Lung (tissue), 12 donors: ENCODE results near the gene GP1BB. TPM values are rescaled to one million over a fixed set of nuclear protein-coding genes. Genes with fewer than 3 reads are reported as not detected.

Experiments used
- ATAC-seq: fragments of 200-7000 bp; cut with Tn5 transposase; one replicate; pipeline ENCODE4 v1.9.1; 2020; ENCODE audit warnings: moderate number of reproducible peaks; ENCODE audit not compliant: insufficient read depth, low FRiP score
- DNase-seq, 3 donors: peaks; one replicate each; pipeline ENCODE4 v3.0.0-alpha.2; 2013 to 2017
- H3K27ac ChIP-seq, 2 donors: one replicate each; pipeline ENCODE4 v1.5.1; 2013; ENCODE audit warnings: mild to moderate bottlenecking in 2 of 2, moderate library complexity in 2 of 2, control low read depth in 1 of 2, inconsistent platforms in 1 of 2, low read depth in 1 of 2, low read length in 1 of 2
- H3K27me3 ChIP-seq, 3 donors: one replicate each; pipeline ENCODE4 v1.5.1; 2013; ENCODE audit warnings: low read length in 2 of 3; ENCODE audit not compliant: control insufficient read depth in 3 of 3, insufficient read depth in 3 of 3
- H3K36me3 ChIP-seq, 4 donors: one replicate each; pipeline ENCODE4 v1.5.1; 2013; ENCODE audit warnings: low read length in 4 of 4, mild to moderate bottlenecking in 1 of 4, moderate library complexity in 1 of 4; ENCODE audit not compliant: control insufficient read depth in 4 of 4, insufficient read depth in 4 of 4
- H3K4me1 ChIP-seq, 5 donors: one replicate each; pipeline ENCODE4 v1.5.1; 2013; ENCODE audit warnings: low read length in 5 of 5, mild to moderate bottlenecking in 2 of 5, moderate library complexity in 1 of 5; ENCODE audit not compliant: control insufficient read depth in 5 of 5, insufficient read depth in 5 of 5
- H3K4me3 ChIP-seq: one replicate; pipeline ENCODE4 v1.5.1; 2013; ENCODE audit warnings: mild to moderate bottlenecking, control low read depth, moderate library complexity
- H3K9ac ChIP-seq, 2 donors: one replicate each; pipeline ENCODE4 v1.5.1; 2013; ENCODE audit warnings: low read length in 2 of 2, control low read depth in 1 of 2; ENCODE audit not compliant: insufficient read depth in 1 of 2
- H3K9me3 ChIP-seq, 4 donors: one replicate each; pipeline ENCODE4 v1.5.1; 2013; ENCODE audit warnings: low read length in 3 of 4, mild to moderate bottlenecking in 1 of 4, moderate library complexity in 1 of 4; ENCODE audit not compliant: control insufficient read depth in 4 of 4, insufficient read depth in 3 of 4
- whole genome bisulfite sequencing, 2 donors: extraction: QIAGEN DNeasy Blood & Tissue Kit; methylation state at CpG; one replicate each; pipeline ENCODE4 v1.1.7; 2013; 5-methylcytosine and 5-hydroxymethylcytosine counted together
- polyA plus RNA-seq, 2 donors: library from polyadenylated mRNA; stranded (reverse); fragments of 200-250 nt; gene quantifications; one replicate each; pipeline ENCODE4 v1.2.1, GENCODE V29; 2013
- total RNA-seq, 2 donors: library from RNA; depleted of rRNA in 1 of 2; stranded (reverse); fragments of >200 nt in 1 of 2; gene quantifications; one replicate each; pipeline ENCODE4 v1.2.1, GENCODE V29; 2014 to 2021
- TF ChIP-seq, protein P1 (sequence below): IDR thresholded peaks from 2 replicates; pipeline ENCODE4 v1.5.1; 2012; ENCODE audit warnings: mild to moderate bottlenecking; ENCODE audit errors: control extremely low read depth, extremely low read depth
- donor health status: control.
- donor health status: control.
- donor health status: Bipolar disorder and iron deficiency.
- donor health status: healthy.
- donor health status: DM: yes; HTN: yes; CAD: no.

Gene GP1BB
- total and polyA plus RNA-seq, 4 donors = 1.9 to 5.5 (median 3.4) TPM

DNA sequence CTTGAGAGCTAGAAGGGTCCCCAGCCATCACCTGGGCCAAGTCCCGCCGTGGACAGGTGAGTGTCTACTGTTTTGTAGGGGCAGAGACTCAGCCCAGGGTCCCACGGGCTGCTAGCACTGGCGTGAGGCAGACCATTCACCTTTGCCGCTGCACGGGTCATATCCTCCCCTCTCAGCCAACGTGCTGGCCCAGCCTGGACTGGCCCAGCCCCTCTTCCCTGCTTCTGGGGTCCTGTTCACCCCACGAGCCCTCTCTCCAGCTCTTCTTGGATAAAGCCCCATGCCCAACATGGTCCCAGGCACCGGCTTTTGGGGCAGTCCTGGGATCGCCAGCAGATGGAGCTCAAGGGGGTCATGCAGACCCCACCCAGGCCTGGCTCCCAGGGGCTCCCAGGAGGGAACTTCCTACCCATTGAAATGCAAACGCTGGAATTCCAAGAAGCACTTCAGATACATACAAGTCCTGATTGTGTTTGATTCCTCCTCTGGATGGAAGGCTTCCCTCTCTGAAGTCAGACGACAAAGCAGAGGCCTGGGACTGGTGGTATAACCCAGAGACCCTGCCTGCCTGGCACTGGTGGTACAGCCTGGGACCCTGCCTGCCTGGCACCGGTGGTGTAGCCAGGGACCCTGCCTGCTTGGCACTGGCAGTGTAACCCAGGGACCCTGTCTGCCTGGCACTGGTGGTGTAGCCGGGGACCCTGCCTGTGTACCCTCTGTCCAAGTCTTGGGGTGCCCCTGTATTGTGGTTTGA lies 18.0 kb upstream of the GP1BB start:
- H3K9ac ChIP-seq = no peak overlapping the region
- ATAC-seq (no peak), DNase-seq (peak in 1 of 3 donors; percentile 5)
- no peaks in the 10 kb centered on the region for H3K27me3 ChIP-seq
- TF ChIP-seq, protein P1, sequence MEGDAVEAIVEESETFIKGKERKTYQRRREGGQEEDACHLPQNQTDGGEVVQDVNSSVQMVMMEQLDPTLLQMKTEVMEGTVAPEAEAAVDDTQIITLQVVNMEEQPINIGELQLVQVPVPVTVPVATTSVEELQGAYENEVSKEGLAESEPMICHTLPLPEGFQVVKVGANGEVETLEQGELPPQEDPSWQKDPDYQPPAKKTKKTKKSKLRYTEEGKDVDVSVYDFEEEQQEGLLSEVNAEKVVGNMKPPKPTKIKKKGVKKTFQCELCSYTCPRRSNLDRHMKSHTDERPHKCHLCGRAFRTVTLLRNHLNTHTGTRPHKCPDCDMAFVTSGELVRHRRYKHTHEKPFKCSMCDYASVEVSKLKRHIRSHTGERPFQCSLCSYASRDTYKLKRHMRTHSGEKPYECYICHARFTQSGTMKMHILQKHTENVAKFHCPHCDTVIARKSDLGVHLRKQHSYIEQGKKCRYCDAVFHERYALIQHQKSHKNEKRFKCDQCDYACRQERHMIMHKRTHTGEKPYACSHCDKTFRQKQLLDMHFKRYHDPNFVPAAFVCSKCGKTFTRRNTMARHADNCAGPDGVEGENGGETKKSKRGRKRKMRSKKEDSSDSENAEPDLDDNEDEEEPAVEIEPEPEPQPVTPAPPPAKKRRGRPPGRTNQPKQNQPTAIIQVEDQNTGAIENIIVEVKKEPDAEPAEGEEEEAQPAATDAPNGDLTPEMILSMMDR = no peak
- no peaks in the 10 kb centered on the region for H3K36me3 ChIP-seq
- 69 to 84% methylated on average over 14 of the region's 14 CpGs for WGBS, 2 donors
- no peak overlapping the region for H3K27ac ChIP-seq
- H3K4me3 ChIP-seq = no peak overlapping the region
- no peaks in the 10 kb centered on the region for H3K4me1 ChIP-seq
- no peaks in the 10 kb centered on the region for H3K9me3 ChIP-seq

DNA sequence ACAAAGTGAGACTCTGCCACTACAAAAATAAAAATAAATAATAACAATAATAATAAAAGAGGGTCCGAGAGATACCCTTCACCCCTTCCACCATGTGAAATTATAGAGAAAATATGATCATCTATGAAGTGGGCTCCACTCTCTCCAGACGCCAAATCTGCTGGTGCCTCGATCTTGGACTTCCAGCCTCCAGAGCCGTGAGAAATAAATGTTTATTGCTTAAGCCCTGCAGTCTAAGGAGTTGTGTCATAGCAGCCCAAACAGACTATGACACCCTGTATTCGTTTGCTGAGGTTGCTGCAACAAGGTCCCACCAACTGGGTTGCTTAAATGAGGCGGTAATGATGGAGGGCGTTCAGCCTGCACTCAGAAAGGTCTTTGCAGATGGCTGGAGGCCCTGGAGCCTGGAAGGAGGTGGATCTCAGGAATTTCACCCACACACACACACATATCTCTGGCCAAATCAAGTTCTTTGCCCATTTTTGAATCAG lies 16.6 kb upstream of the GP1BB start:
- TF ChIP-seq, protein P1 = no peak
- no peak overlapping the region for H3K4me3 ChIP-seq
- H3K9me3 ChIP-seq = no peaks in the 10 kb centered on the region
- ATAC-seq = no peak
- WGBS, 2 donors = 52 to 82% methylated on average over 7 of the region's 7 CpGs
- H3K27ac ChIP-seq = no peak overlapping the region
- no peaks in the 10 kb centered on the region for H3K4me1 ChIP-seq
- H3K36me3 ChIP-seq = no peaks in the 10 kb centered on the region
- peak in 1 of 3 donors; percentile 7 for DNase-seq
- no peak overlapping the region for H3K9ac ChIP-seq
- no peaks in the 10 kb centered on the region for H3K27me3 ChIP-seq

- H3K27me3 ChIP-seq = no peaks in the 10 kb centered on the region
- no peak overlapping the region for H3K4me3 ChIP-seq
- no peak overlapping the region for H3K9ac ChIP-seq
- DNase-seq (peak in 1 of 3 donors; percentile 14), ATAC-seq (no peak)
- no peaks in the 10 kb centered on the region for H3K36me3 ChIP-seq
- no peaks in the 10 kb centered on the region for H3K4me1 ChIP-seq
- no peaks in the 10 kb centered on the region for H3K9me3 ChIP-seq
- TF ChIP-seq, protein P1 = no peak
- H3K27ac ChIP-seq = no peak overlapping the region
- WGBS, 2 donors = 80 to 87% methylated on average over 24 of the region's 24 CpGs
Measured at GRCh38 chr22:19707347-19708290, 15.7 kb upstream of the GP1BB start.
